Activated CD4-positive, alpha-beta T cell treated with anti-CD3 and anti-CD28 coated beads, Interleukin-2, amount 10 ng/mL, durations not matched to agents 7 days and 5 days (primary cell): ENCODE data around the gene MICAL1. TPM values are rescaled to one million over a fixed set of nuclear protein-coding genes. Genes with fewer than 3 reads are reported as not detected.
A peak's percentile ranks its signal among the peaks of the same experiment; 100 is the strongest.

Source experiments
- CTCF ChIA-PET: fragments of 350-600 bp; sonication (Branson Sonifier 250); formaldehyde crosslinking; loops from one replicate; lab custom pipeline; 2021; ENCODE audit warnings: antibody characterized with exemption; lab: Charles Lee
- POLR2A ChIA-PET: fragments of 350-600 bp; sonication (Branson Sonifier 250); formaldehyde crosslinking; loops from one replicate; lab custom pipeline; 2021; ENCODE audit warnings: antibody characterized with exemption; lab: Charles Lee
- DNase-seq: peaks from one replicate; pipeline ENCODE4 v3.0.0-alpha.2; 2020
- H3K27ac Mint-ChIP-seq: one replicate; pipeline ENCODE4 v1.8.0; 2021; ENCODE audit warnings: mild to moderate bottlenecking, moderate library complexity, mixed read lengths
- H3K27me3 Mint-ChIP-seq: one replicate; pipeline ENCODE4 v1.8.0; 2021; ENCODE audit warnings: mixed read lengths
- H3K36me3 Mint-ChIP-seq: one replicate; pipeline ENCODE4 v1.8.0; 2021; ENCODE audit warnings: low read depth, mixed read lengths
- H3K4me1 Mint-ChIP-seq: one replicate; pipeline ENCODE4 v1.8.0; 2021; ENCODE audit warnings: mixed read lengths
- H3K4me3 Mint-ChIP-seq: one replicate; pipeline ENCODE4 v1.8.0; 2021; ENCODE audit warnings: mild to moderate bottlenecking, moderate library complexity, mixed read lengths
- H3K9me3 Mint-ChIP-seq: one replicate; pipeline ENCODE4 v1.8.0; 2021; ENCODE audit warnings: mixed read lengths
- total RNA-seq, 2 experiments: library from RNA; stranded (reverse); gene quantifications; one replicate each; pipeline ENCODE4 v1.2.3, GENCODE V29; 2021

The MICAL1 gene, protein sequence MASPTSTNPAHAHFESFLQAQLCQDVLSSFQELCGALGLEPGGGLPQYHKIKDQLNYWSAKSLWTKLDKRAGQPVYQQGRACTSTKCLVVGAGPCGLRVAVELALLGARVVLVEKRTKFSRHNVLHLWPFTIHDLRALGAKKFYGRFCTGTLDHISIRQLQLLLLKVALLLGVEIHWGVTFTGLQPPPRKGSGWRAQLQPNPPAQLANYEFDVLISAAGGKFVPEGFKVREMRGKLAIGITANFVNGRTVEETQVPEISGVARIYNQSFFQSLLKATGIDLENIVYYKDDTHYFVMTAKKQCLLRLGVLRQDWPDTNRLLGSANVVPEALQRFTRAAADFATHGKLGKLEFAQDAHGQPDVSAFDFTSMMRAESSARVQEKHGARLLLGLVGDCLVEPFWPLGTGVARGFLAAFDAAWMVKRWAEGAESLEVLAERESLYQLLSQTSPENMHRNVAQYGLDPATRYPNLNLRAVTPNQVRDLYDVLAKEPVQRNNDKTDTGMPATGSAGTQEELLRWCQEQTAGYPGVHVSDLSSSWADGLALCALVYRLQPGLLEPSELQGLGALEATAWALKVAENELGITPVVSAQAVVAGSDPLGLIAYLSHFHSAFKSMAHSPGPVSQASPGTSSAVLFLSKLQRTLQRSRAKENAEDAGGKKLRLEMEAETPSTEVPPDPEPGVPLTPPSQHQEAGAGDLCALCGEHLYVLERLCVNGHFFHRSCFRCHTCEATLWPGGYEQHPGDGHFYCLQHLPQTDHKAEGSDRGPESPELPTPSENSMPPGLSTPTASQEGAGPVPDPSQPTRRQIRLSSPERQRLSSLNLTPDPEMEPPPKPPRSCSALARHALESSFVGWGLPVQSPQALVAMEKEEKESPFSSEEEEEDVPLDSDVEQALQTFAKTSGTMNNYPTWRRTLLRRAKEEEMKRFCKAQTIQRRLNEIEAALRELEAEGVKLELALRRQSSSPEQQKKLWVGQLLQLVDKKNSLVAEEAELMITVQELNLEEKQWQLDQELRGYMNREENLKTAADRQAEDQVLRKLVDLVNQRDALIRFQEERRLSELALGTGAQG
- total RNA-seq = 10 to 100 TPM; 93.1 to 98.3 TPM

DNA sequence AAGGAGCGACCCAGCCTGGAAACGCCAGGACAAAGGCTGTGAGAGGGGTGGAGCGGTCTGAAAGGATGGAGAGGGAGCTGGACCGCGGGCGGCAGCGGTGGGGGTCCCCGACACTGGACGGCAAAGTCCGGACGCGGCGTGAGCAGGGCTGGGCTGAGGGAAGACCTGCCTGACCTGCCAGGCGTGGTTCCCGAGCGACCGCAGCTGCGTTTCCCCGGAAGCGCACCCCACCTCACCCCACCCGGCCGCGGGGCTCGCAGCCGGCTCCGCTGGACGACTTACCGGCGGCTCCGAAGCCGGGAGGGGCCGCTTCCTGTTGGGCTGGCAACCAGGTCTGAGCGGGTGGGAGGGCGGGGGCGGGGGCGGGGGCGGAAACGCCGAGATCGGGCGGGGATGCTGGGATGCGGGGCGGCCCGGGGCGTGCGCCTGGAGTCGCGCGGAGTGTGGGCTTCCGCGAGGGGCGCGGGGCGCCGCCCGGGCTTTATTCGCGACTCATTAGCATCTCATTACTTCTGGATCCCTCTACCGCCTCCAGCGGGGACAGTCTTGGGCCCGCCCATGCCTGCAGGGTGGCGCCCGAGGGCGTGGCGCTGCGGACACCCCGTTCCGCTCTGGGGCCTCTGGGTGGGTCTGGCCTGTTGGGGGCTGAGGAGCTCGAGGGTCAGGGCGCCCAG is at the start of gene MICAL1:
TSS of gene MICAL1 (minus strand) at position 336 of the 674 bp plus-strand sequence. CDS start 1,576 bp downstream, outside the sequence.
- no peaks in the 10 kb centered on the region for H3K27me3 Mint-ChIP-seq
- DNase-seq = peak; percentile 79
- CTCF ChIA-PET = interaction anchor here (0.6 to 11.8 kb wide), 4 partner anchors 9 to 72 kb away, joined by 3 to 81 read pairs (median 3); partner anchors contain the start of genes PPIL6 and SMPD2
- peaks cover 3% of the 10 kb centered on the region for H3K9me3 Mint-ChIP-seq
- POLR2A ChIA-PET = interaction anchor here (0.6 to 2.1 kb wide), 3 partner anchors 17 to 36 kb away, joined by 5 to 9 read pairs (median 7); partner anchors contain the start of gene ZBTB24
- H3K4me3 Mint-ChIP-seq = peak within 1 kb of the TSS; percentile 89
- H3K27ac Mint-ChIP-seq = peak within 1 kb of the TSS; percentile 95
- H3K36me3 Mint-ChIP-seq = peaks cover 33% of the 10 kb centered on the region
- H3K4me1 Mint-ChIP-seq = peaks cover 73% of the 10 kb centered on the region

DNA sequence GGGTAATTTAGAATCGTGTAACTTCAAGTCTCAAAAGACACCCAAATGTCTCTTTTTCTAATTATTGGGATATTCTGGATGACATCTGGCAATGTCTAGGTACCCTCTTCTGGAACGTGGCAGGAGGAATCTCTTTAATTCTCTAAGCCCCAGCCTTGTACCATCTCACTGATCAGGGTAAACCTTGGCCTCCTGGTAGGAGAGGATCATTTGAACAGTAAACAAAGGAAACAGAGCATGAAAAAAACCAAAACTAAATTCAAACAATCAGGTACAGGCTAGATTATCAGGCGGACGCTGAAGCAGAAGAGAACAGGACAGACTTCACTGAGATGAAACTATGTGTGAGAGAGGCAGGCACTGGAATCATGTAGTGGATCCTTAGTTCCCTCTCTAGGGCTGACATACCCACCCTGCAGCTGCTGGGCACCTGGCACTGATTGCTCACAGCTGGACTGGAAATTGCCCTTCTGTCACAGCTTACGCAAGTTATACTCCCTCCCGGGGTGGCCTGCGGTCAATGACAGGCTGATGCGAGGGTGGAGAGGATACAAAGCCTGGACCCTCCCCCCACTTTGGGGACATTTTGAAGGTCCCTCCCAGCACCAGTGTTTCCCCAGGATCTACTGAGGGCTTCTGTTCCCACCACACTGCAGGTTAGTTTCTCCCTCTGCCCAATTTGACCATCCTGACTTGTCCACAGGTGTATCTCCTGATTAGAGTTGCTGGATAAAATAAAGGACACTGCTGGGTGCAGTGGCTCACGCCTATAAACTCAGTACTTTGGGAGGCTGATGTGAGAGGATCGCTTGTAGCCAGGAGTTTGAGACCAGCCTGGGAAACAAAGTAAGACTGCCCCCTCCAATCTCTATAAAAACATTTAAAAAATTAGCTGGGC is 48.0 kb upstream of the MICAL1 start:
- H3K9me3 Mint-ChIP-seq = no peaks in the 10 kb centered on the region
- H3K27ac Mint-ChIP-seq = no peak overlapping the region
- no peaks in the 10 kb centered on the region for H3K4me1 Mint-ChIP-seq
- no peak for DNase-seq
- H3K4me3 Mint-ChIP-seq = no peak overlapping the region
- H3K36me3 Mint-ChIP-seq = no peaks in the 10 kb centered on the region
- CTCF ChIA-PET = interaction anchor here (0.6 kb wide), 1 partner anchor 66 kb away, joined by 5 read pairs; no protein-coding TSS in a partner anchor
- POLR2A ChIA-PET = no interaction called here
- H3K27me3 Mint-ChIP-seq = peaks cover 2% of the 10 kb centered on the region

DNA sequence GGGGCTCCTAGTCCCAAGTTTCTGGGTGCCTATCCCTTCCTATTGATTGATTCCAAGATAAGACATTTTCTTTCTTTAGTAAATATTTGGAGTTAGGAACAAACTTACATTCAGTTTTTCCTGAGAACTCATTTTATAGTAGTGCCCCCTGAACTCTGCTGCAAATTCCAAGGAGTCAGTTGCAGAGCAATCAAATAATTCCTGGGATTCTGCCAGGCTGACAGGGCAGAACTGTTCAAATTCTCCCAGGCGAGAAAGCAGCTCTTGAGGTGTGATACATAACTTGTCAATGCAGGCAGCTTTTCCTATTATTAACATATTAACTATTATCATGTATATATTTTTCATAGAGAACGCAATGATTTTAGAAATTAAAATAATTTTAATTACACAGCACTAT is 43.4 kb upstream of the MICAL1 start:
- POLR2A ChIA-PET = no interaction called here
- Mint-ChIP-seq H3K4me3 (no peak overlapping the region), H3K36me3 (no peaks in the 10 kb centered on the region), H3K4me1 (peaks cover 13% of the 10 kb centered on the region), H3K27ac (no peak overlapping the region), H3K27me3 (no peaks in the 10 kb centered on the region), H3K9me3 (no peaks in the 10 kb centered on the region)
- CTCF ChIA-PET = interaction anchor here (0.6 to 1.1 kb wide), 2 partner anchors 17 to 113 kb away, joined by 3 read pairs; no protein-coding TSS in a partner anchor
- no peak for DNase-seq

DNA sequence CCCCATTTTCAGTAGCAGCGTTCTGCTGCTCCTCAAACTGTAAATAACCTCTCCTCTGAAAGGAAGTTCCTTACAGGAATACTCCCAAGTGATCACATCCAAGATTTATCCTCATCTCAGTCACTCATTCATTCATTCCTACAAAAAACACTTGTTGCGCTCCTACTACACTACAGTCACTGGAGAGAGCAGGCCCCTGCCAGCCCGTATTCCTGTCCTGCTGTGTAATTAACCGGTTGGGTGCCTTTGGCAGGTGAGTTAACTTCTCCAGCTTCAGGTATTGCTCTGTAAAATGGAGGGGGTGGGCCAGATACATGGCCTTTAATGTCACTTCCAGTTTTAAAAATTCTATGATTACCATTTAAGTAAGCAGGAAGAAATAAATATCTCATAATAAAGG is 42.5 kb upstream of the MICAL1 start:
- H3K4me3 Mint-ChIP-seq = no peak overlapping the region
- H3K27me3 Mint-ChIP-seq = no peaks in the 10 kb centered on the region
- POLR2A ChIA-PET = no interaction called here
- no peak overlapping the region for H3K27ac Mint-ChIP-seq
- no peaks in the 10 kb centered on the region for H3K36me3 Mint-ChIP-seq
- CTCF ChIA-PET = interaction anchor here (0.6 to 3.1 kb wide), 2 partner anchors 9 to 567 kb away, joined by 5 to 11 read pairs; no protein-coding TSS in a partner anchor
- no peaks in the 10 kb centered on the region for H3K9me3 Mint-ChIP-seq
- H3K4me1 Mint-ChIP-seq = peaks cover 17% of the 10 kb centered on the region
- no peak for DNase-seq

DNA sequence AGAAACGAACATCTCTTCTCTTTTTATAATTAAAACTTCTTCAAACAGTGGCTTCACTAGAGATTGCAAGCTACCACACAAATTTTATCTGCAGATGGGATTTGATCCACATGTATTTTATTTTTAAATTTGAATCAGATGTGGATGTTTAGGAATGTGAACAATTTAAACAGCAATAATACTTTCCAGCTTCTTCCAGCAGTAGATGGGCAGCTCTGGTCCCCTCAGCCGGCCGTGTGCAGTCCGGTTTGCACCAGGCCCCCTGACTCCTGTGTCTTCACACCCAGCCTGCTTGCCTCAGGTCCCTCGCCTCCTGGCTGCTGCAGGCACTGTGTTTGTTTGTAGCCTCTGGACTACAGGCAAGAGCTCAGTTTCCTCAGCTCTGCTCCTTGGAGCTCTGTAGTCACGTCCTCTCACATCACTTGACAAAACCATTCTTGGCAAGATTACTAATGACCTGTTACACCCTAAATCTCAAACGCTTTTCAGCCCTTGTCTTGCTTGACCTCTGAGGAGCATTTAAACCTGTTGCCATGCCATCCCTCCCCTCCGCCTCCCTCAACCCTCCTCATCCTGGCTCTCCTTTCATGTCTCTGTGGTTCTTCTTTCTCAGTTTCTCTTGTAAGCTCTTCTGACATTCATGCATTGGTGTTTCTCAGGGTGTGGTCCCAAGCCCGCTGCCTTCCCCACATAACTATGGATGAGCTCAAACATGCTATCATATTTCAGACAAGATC is 40.6 kb upstream of the MICAL1 start:
- CTCF ChIA-PET = interaction anchor here (0.6 to 3.1 kb wide), 8 partner anchors 9 to 543 kb away, joined by 3 to 15 read pairs (median 4); no protein-coding TSS in a partner anchor

DNA sequence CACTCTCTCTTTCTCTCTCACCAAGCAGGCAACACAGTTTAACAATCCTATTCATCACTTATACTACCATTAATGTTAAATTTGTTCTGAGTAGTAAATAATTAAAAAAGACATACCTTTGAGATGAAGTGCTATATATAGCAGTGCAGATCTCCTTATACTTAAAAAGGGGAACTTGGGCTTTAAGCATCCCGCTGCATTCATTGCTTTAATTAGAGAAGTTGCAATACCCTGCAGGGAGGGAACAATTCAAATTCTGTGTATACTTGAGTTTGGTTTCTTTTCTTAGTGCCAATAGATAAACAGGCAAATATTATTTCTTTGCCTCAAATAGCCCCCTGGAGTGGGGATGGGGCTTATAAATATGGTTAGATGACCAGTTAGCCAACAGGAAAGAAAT is 38.3 kb upstream of the MICAL1 start:
- H3K36me3 Mint-ChIP-seq = no peaks in the 10 kb centered on the region
- no peak overlapping the region for H3K27ac Mint-ChIP-seq
- ChIA-PET POLR2A (no interaction called here), CTCF (no interaction called here)
- no peaks in the 10 kb centered on the region for H3K27me3 Mint-ChIP-seq
- DNase-seq = no peak
- H3K9me3 Mint-ChIP-seq = no peaks in the 10 kb centered on the region
- peaks cover 40% of the 10 kb centered on the region for H3K4me1 Mint-ChIP-seq
- no peak overlapping the region for H3K4me3 Mint-ChIP-seq

More for the DNA sequence above, 40.6 kb upstream of the MICAL1 start:
- Mint-ChIP-seq H3K36me3 (no peaks in the 10 kb centered on the region), H3K27me3 (no peaks in the 10 kb centered on the region), H3K27ac (no peak overlapping the region), H3K4me1 (peaks cover 26% of the 10 kb centered on the region), H3K9me3 (no peaks in the 10 kb centered on the region), H3K4me3 (no peak overlapping the region)
- DNase-seq = no peak
- POLR2A ChIA-PET = no interaction called here

DNA sequence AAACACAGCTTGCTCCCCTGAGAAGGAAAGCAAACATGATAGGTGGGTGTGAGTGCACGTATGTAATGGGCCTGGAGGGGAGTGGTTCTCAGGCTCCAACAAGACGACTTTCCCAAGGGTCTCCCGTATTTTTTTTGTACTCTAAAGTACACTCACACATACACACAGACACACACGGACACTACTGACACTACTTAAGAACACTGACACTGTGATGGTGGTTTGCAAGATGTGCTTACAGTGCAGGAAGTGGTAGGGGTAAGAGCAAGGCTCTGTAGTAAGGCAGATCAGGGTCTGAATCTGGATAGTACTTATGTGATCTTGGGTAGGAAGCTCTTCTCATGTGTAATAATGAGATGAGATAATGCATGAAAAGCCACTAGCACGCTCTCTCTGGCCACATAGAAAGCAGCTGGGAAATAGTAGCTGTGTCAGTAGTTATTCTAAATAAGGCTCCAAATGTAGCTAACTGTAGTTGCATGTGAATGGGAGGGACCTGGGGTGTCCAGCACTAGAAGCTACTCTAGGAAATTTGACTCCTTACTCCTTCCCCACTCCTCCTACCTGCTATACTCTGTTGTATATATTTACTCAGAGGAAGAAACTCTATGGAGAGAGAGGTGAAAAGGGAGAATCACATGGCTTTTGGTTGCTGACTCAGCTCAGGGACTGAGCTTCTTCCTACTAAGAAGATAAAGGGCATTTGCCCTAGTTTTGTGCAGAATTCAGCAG is 35.8 kb upstream of the MICAL1 start:
- Mint-ChIP-seq H3K27me3 (peaks cover 3% of the 10 kb centered on the region), H3K36me3 (peaks cover 2% of the 10 kb centered on the region), H3K9me3 (no peaks in the 10 kb centered on the region), H3K4me3 (peak overlapping the region; percentile 12), H3K4me1 (peaks cover 30% of the 10 kb centered on the region), H3K27ac (peak overlapping the region; percentile 87)
- ChIA-PET CTCF (interaction anchor here (0.9 to 1.9 kb wide), 7 partner anchors 11 to 303 kb away, joined by 3 to 7 read pairs (median 4); no protein-coding TSS in a partner anchor), POLR2A (interaction anchor here (0.5 to 1.2 kb wide), 2 partner anchors 36 to 203 kb away, joined by 4 to 5 read pairs; partner anchors contain the start of gene MICAL1)
- DNase-seq = peak; percentile 58

DNA sequence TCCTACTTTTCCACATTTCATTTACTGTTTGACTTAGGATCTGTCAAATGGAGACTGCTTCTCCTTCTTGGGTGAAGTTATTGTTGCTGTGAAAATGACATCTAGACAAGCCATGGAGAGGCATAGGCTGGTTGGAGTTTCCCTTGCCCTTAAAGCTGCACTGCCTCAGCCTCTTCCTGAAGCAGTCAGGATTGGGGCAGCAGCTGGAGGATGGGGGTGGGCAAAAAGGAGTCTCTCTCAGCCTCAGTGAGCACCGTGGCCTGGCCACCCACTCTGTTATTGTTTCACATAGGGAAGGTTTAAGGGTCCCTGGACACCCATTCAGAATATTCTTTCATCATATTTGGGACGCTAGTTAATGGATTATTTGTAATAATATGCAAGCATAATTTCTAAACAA is 35.1 kb upstream of the MICAL1 start:
- Mint-ChIP-seq H3K27me3 (peaks cover 3% of the 10 kb centered on the region), H3K36me3 (peaks cover 2% of the 10 kb centered on the region), H3K4me3 (no peak overlapping the region), H3K27ac (peak overlapping the region; percentile 87), H3K9me3 (no peaks in the 10 kb centered on the region), H3K4me1 (peaks cover 27% of the 10 kb centered on the region)
- POLR2A ChIA-PET = no interaction called here
- CTCF ChIA-PET = interaction anchor here (1.3 kb wide), 1 partner anchor 108 kb away, joined by 3 read pairs; no protein-coding TSS in a partner anchor
- DNase-seq = no peak

DNA sequence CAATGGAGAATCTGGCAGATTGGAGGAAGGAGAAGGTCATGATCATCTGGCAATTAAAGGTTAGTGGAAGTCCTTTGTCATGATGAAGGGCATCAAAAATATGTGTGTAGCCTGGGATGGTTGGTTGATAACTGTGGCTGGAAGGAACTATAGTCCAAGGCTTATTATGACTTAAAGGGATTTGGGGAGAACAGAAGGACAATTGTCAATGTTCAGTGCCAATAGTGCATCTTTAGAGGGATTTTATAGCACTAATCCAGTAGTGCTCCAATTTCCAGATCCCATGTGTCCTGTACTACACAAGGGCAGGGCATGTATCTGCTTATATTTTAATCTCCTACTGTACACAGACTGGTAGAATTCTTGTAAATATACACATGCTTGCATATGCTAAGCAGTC is 32.4 kb upstream of the MICAL1 start:
- peaks cover 3% of the 10 kb centered on the region for H3K27me3 Mint-ChIP-seq
- H3K4me3 Mint-ChIP-seq = no peak overlapping the region
- CTCF ChIA-PET = interaction anchor here (0.6 kb wide), 1 partner anchor 39 kb away, joined by 3 read pairs; no protein-coding TSS in a partner anchor

DNA sequence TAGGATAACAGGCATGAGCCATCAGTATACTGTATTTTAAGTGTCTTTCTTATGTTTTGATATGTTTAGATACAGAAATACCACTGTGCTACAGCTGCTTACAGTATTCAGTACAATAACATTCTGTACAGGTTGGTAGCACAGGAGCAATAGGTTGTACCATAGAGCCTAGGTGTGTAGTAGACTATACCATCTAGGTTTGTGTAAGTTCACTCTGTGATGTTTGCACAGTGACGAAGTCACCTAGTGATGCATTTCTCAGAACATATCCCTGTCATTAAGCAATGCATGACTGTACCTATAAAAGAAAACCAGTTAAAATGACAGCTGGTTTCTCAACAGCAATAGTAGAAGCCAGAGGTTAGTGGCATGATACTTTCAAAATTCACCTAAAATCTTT is 30.5 kb upstream of the MICAL1 start:
- peaks cover 3% of the 10 kb centered on the region for H3K27me3 Mint-ChIP-seq
- H3K4me1 Mint-ChIP-seq = peaks cover 34% of the 10 kb centered on the region
- H3K27ac Mint-ChIP-seq = peak overlapping the region; percentile 58
- POLR2A ChIA-PET = no interaction called here
- H3K9me3 Mint-ChIP-seq = no peaks in the 10 kb centered on the region
- H3K4me3 Mint-ChIP-seq = no peak overlapping the region
- peaks cover 15% of the 10 kb centered on the region for H3K36me3 Mint-ChIP-seq
- CTCF ChIA-PET = interaction anchor here (0.7 to 2.4 kb wide), 3 partner anchors 10 to 210 kb away, joined by 3 to 15 read pairs (median 3); no protein-coding TSS in a partner anchor
- DNase-seq = no peak

More for the DNA sequence above, 32.4 kb upstream of the MICAL1 start:
- Mint-ChIP-seq H3K4me1 (peaks cover 31% of the 10 kb centered on the region), H3K9me3 (no peaks in the 10 kb centered on the region), H3K27ac (no peak overlapping the region), H3K36me3 (peaks cover 2% of the 10 kb centered on the region)
- POLR2A ChIA-PET = interaction anchor here (0.6 kb wide), 1 partner anchor 44 kb away, joined by 3 read pairs; no protein-coding TSS in a partner anchor
- DNase-seq = no peak
